GM23248 (cell line): ENCODE measurements around the gene SPINK14. TPM values are rescaled to one million over a fixed set of nuclear protein-coding genes. Genes with fewer than 3 reads are reported as not detected.

Experiments
- DNase-seq: peaks from one replicate; pipeline ENCODE4 v3.0.0-alpha.2; 2015
- H2AFZ ChIP-seq: fragments of 200-600 bp; sonication (generic); 2 replicates; pipeline ENCODE4 v1.6.1; 2016; ENCODE audit warnings: antibody characterized with exemption
- H3F3A ChIP-seq: fragments of 200-600 bp; sonication (generic); 2 replicates; pipeline ENCODE4 v1.6.1; 2016; ENCODE audit warnings: mild to moderate bottlenecking, antibody characterized with exemption, mixed run types; ENCODE audit not compliant: insufficient read depth
- H3K27ac ChIP-seq: fragments of 200-600 bp; sonication (generic); 2 replicates; pipeline ENCODE4 v1.5.1; 2016; ENCODE audit warnings: mild to moderate bottlenecking
- H3K27me3 ChIP-seq: fragments of 200-600 bp; sonication (generic); replicated peaks from 2 replicates; pipeline ENCODE4 v1.6.1; 2016; ENCODE audit warnings: mild to moderate bottlenecking; ENCODE audit not compliant: insufficient read depth
- H3K36me3 ChIP-seq: fragments of 200-600 bp; sonication (generic); 2 replicates; pipeline ENCODE4 v1.6.1; 2016; ENCODE audit warnings: low read depth, mild to moderate bottlenecking
- H3K4me1 ChIP-seq: fragments of 200-600 bp; sonication (generic); 2 replicates; pipeline ENCODE4 v1.6.1; 2016; ENCODE audit warnings: mild to moderate bottlenecking; ENCODE audit not compliant: insufficient read depth
- H3K4me2 ChIP-seq: fragments of 200-600 bp; sonication (generic); one replicate; pipeline ENCODE4 v1.6.1; 2016; ENCODE audit warnings: mild to moderate bottlenecking; ENCODE audit not compliant: unreplicated experiment
- H3K4me3 ChIP-seq: fragments of 200-600 bp; sonication (generic); 2 replicates; pipeline ENCODE4 v1.5.1; 2016; ENCODE audit warnings: mild to moderate bottlenecking
- H3K79me2 ChIP-seq: fragments of 200-600 bp; sonication (generic); 2 replicates; pipeline ENCODE4 v1.6.1; 2016; ENCODE audit warnings: mild to moderate bottlenecking; ENCODE audit not compliant: insufficient read depth
- H3K9ac ChIP-seq: fragments of 200-600 bp; sonication (generic); 2 replicates; pipeline ENCODE4 v1.6.1; 2016; ENCODE audit warnings: mild to moderate bottlenecking
- H3K9me2 ChIP-seq: fragments of 200-600 bp; sonication (generic); 2 replicates; pipeline ENCODE4 v1.6.1; 2016; ENCODE audit warnings: mixed run types, mild to moderate bottlenecking, moderate library complexity; ENCODE audit not compliant: insufficient read depth
- H3K9me3 ChIP-seq: fragments of 200-600 bp; sonication (generic); one replicate; pipeline ENCODE4 v1.6.1; 2017; ENCODE audit warnings: low read depth
- H4K20me1 ChIP-seq: fragments of 200-600 bp; sonication (generic); 2 replicates; pipeline ENCODE4 v1.6.0; 2016; ENCODE audit not compliant: insufficient read depth
- EZH2 ChIP-seq: fragments of 200-600 bp; sonication (generic); IDR thresholded peaks from 2 replicates; pipeline ENCODE4 v1.6.1; 2018; ENCODE audit warnings: antibody characterized with exemption, mild to moderate bottlenecking; ENCODE audit not compliant: insufficient read depth, poor library complexity, severe bottlenecking
- EZH2phosphoT487 ChIP-seq: fragments of 200-600 bp; sonication (generic); IDR thresholded peaks from 2 replicates; pipeline ENCODE4 v1.6.1; 2018; ENCODE audit warnings: antibody characterized with exemption, moderate library complexity, mild to moderate bottlenecking, low read depth; ENCODE audit not compliant: insufficient read depth
- WGBS, 2 experiments: methylation state at CpG; one replicate each; pipeline ENCODE4 v1.1.6; 2015 to 2017; ENCODE audit warnings: low lambda C conversion rate in 2 of 2, low coverage in 1 of 2; ENCODE audit errors: missing lambda C conversion rate in 2 of 2; 5-methylcytosine and 5-hydroxymethylcytosine counted together
- in situ Hi-C: fragments of 300-500 bp; cut with MboI; formaldehyde crosslinking; loops from 2 replicates; pipeline ENCODE4 v1.15.0; 2020
- polyA plus RNA-seq: library from polyadenylated mRNA; unstranded; fragments of >200 nt; fragmentation: Nextera tagmentation; extraction: Ambion mirVana; gene quantifications from 2 replicates; pipeline ENCODE4 v1.2.1, GENCODE V29; 2016
- total RNA-seq: library from RNA; depleted of rRNA; stranded (reverse); fragments of >200 nt; shearing (Covaris generic); gene quantifications from 2 replicates; pipeline ENCODE4 v1.2.3, GENCODE V29; 2014; rRNA removed

Gene SPINK14, protein sequence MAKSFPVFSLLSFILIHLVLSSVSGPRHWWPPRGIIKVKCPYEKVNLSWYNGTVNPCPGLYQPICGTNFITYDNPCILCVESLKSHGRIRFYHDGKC
- total RNA-seq (not detected in 2 replicates), polyA plus RNA-seq (not detected in 2 replicates)

DNA sequence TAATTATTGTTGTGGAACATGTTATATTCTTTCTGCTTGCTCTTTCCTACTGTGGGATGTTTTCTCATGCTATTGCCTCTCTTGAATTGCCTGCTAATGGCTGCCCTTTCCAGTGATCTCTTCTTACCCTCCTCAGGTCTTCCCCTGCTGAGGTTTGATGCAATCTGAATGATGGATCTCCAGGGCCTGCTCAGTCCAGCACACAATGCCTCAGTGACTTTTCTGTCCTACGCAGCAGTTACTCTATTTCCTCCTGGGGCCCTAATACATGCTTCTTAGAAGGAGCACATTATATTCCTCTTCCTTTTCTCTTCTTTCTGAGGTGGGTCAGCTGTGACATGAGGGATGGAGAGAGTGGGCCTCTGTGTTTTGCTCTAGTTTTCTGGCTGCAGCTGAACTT lies at the start of gene SPINK14:
TSS of gene SPINK14 (plus strand) at position 301 of the 400 bp plus-strand sequence. CDS start 1,187 bp downstream, outside the sequence.
- Histone ChIP-seq H3K4me1 (no peaks in the 10 kb centered on the region), H3K27ac (no peak within 1 kb of the TSS), H2AFZ (no peak within 1 kb of the TSS), H3K4me3 (no peak within 1 kb of the TSS), H3K36me3 (no peaks in the 10 kb centered on the region), H3K9me3 (no peaks in the 10 kb centered on the region), H4K20me1 (no peaks in the 10 kb centered on the region), H3K79me2 (no peaks in the 10 kb centered on the region), H3K27me3 (no peaks in the 10 kb centered on the region), H3K9ac (no peak within 1 kb of the TSS), H3F3A (no peaks in the 10 kb centered on the region), H3K4me2 (no peak within 1 kb of the TSS), H3K9me2 (no peaks in the 10 kb centered on the region)
- no peak for DNase-seq
- no peak for TF ChIP-seq EZH2phosphoT487
- no peak for TF ChIP-seq EZH2
- WGBS, 2 experiments = 40 to 59% methylated on average over 1 of the region's 1 CpG
- in situ Hi-C loops = loop anchor here (10.0 kb wide), 1 partner anchor 307 kb away; no protein-coding TSS in a partner anchor

DNA sequence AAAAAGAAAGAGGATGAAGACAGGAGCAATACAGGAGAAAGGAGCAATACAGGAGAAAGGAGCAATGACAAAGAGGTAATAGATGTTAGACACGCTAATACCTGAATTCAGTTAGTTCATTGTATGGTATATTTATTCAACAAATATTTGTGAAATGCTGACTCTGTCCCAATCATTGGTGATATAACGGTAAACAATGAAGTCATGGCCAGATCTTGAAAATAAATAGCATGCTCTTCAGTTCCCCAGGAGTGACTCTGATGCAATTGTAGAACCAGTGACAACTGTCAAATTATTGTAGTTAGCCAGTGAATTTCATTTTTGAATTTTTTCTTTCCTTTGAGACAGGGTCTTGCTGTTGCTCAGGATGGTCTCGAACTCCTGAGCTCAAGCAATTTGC lies 48.0 kb upstream of the SPINK14 start:
- H3K36me3 ChIP-seq = no peaks in the 10 kb centered on the region
- 26 to 33% methylated on average over 3 of the region's 3 CpGs for WGBS, 2 experiments
- H4K20me1 ChIP-seq = no peaks in the 10 kb centered on the region
- no peaks in the 10 kb centered on the region for H3K27me3 ChIP-seq
- no peaks in the 10 kb centered on the region for H3F3A ChIP-seq
- H3K4me3 ChIP-seq = no peak overlapping the region
- H2AFZ ChIP-seq = no peak overlapping the region
- no peaks in the 10 kb centered on the region for H3K79me2 ChIP-seq
- H3K9me3 ChIP-seq = no peaks in the 10 kb centered on the region
- in situ Hi-C loops = no loop called here
- H3K27ac ChIP-seq = no peak overlapping the region
- TF ChIP-seq EZH2phosphoT487 (no peak), EZH2 (no peak)
- H3K4me1 ChIP-seq = no peaks in the 10 kb centered on the region
- no peaks in the 10 kb centered on the region for H3K9me2 ChIP-seq
- no peak overlapping the region for H3K4me2 ChIP-seq
- no peak for DNase-seq
- no peak overlapping the region for H3K9ac ChIP-seq

DNA sequence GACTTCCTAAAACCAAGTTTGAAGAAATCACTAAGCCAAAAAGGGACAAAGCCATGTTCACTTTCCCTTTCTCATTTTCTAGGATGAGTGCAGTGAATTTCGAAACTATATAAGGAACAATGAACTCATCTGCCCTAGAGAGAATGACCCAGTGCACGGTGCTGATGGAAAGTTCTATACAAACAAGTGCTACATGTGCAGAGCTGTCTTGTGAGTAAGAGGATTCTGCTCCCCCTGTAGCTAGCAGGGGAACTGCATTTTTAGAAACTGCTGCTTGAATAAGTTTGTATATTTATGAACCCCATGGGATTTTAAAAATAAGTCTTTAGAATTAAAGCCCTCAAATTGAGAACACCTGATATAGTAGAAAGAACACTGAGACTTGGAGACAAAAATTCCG lies 42.7 kb upstream of the SPINK14 start:
- WGBS, 2 experiments = 5 to 20% methylated on average over 3 of the region's 3 CpGs

DNA sequence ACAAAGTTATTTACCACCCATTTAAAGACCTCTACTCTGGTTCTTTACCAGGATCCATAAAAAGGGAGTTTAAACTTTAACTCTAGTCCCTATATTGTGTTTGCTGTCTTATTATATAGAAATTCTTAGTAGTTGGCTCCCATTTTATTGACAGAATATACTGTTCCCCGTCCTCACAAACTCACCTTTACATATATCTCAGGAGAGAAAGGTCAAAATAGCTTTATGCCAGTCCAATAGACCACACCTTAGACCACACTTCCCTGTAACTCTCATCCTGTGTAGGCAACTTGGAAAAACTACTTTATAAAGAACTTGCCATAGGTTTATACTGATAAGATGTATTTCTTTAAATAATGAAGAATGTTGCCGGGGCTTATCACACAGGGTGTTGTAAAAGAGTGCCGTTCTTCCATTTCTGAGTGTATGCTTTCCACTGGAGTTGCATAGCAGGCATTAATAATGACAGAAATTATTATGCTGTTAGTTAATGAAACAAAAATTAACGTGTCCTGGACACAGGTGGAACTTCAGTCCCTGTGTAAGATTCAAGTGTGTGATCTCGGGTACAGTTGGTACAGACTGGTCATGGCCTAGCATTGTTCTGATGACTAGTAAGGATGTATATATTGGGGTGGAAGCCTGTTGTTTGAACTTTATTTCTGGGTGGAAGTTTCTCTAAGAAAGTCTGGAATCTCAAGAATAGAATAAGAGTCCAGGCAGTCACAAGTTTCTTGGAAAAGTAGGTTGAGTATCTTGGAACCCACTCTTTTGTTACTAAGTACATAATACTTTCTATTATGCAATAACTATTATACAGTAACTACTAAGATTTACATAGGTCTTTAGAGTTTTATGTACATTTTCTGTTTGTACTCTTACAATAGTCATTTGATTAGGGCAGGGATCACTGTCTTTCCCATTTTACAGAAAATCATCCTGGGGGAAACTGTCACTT lies 33.0 kb upstream of the SPINK14 start:
- H3K9me2 ChIP-seq = no peaks in the 10 kb centered on the region
- H3K27ac ChIP-seq = no peak overlapping the region
- no peak overlapping the region for H3K4me3 ChIP-seq
- WGBS, 2 experiments = 22 to 26% methylated on average over 5 of the region's 5 CpGs
- no peak for DNase-seq
- no peaks in the 10 kb centered on the region for H3K4me1 ChIP-seq
- H3F3A ChIP-seq = no peaks in the 10 kb centered on the region
- no peak overlapping the region for H2AFZ ChIP-seq
- no peak for TF ChIP-seq EZH2phosphoT487
- TF ChIP-seq EZH2 = no peak
- H3K9ac ChIP-seq = no peak overlapping the region
- H3K27me3 ChIP-seq = no peaks in the 10 kb centered on the region
- no peaks in the 10 kb centered on the region for H3K79me2 ChIP-seq
- H3K36me3 ChIP-seq = no peaks in the 10 kb centered on the region
- H3K9me3 ChIP-seq = no peaks in the 10 kb centered on the region
- in situ Hi-C loops = no loop called here
- H3K4me2 ChIP-seq = no peak overlapping the region
- no peaks in the 10 kb centered on the region for H4K20me1 ChIP-seq

More for the DNA sequence above, 42.7 kb upstream of the SPINK14 start:
- H3K27ac ChIP-seq = no peak overlapping the region
- no peaks in the 10 kb centered on the region for H3K27me3 ChIP-seq
- H3K4me3 ChIP-seq = no peak overlapping the region
- H3K36me3 ChIP-seq = no peaks in the 10 kb centered on the region
- no peak overlapping the region for H3K4me2 ChIP-seq
- H2AFZ ChIP-seq = no peak overlapping the region
- H3K4me1 ChIP-seq = no peaks in the 10 kb centered on the region
- no peaks in the 10 kb centered on the region for H4K20me1 ChIP-seq
- in situ Hi-C loops = no loop called here
- no peak overlapping the region for H3K9ac ChIP-seq
- no peaks in the 10 kb centered on the region for H3K79me2 ChIP-seq
- no peaks in the 10 kb centered on the region for H3F3A ChIP-seq
- H3K9me2 ChIP-seq = no peaks in the 10 kb centered on the region
- no peak for TF ChIP-seq EZH2phosphoT487
- no peak for TF ChIP-seq EZH2
- DNase-seq = peak; percentile 39
- H3K9me3 ChIP-seq = no peaks in the 10 kb centered on the region
